Urinary bladder (tissue), 4 donors: Measurements from ENCODE around the gene METTL25B. TPM values are rescaled to one million over a fixed set of nuclear protein-coding genes. Genes with fewer than 3 reads are reported as not detected.
A peak's percentile ranks its signal among the peaks of the same experiment; 100 is the strongest.

ENCODE experiments used
- DNase-seq: peaks from one replicate; pipeline ENCODE4 v3.0.0-alpha.2; 2015; ENCODE audit errors: extremely low spot score
- H3K27ac ChIP-seq: one replicate; pipeline ENCODE4 v1.5.1; 2013; ENCODE audit warnings: low read depth, mild to moderate bottlenecking, moderate library complexity
- H3K36me3 ChIP-seq: one replicate; pipeline ENCODE4 v1.6.1; 2013; ENCODE audit warnings: mild to moderate bottlenecking, moderate library complexity; ENCODE audit not compliant: insufficient read depth
- H3K4me1 ChIP-seq: one replicate; pipeline ENCODE4 v1.6.1; 2013; ENCODE audit warnings: mild to moderate bottlenecking, moderate library complexity; ENCODE audit not compliant: insufficient read depth
- H3K4me3 ChIP-seq: one replicate; pipeline ENCODE4 v1.5.1; 2013; ENCODE audit warnings: low read depth, low read length
- WGBS: extraction: QIAGEN DNeasy Blood & Tissue Kit; methylation state at CpG from one replicate; pipeline ENCODE4 v1.1.7; 2013; 5-methylcytosine and 5-hydroxymethylcytosine counted together
- polyA plus RNA-seq: library from polyadenylated mRNA; stranded (reverse); fragments of 200-250 nt; gene quantifications from one replicate; pipeline ENCODE4 v1.2.3, GENCODE V29; 2013
- total RNA-seq: library from RNA; depleted of rRNA; stranded (reverse); fragments of >200 nt; gene quantifications from one replicate; pipeline ENCODE4 v1.2.3, GENCODE V29; 2014
- donor health status: healthy with polysubstance abuse.
- donor health status: healthy.

The METTL25B gene
- total and polyA plus RNA-seq, 2 donors = 11.4 to 32.6 TPM

- Histone ChIP-seq H3K27ac (no peak overlapping the region), H3K4me3 (peak overlapping the region; percentile 5), H3K36me3 (peaks cover 2% of the 10 kb centered on the region), H3K4me1 (peaks cover 4% of the 10 kb centered on the region)
- WGBS = 11% methylated on average over 18 of the region's 18 CpGs
- no peak for DNase-seq
Measured at GRCh38 chr1:156725683-156726280, 2.5 kb upstream of the METTL25B start.

DNA sequence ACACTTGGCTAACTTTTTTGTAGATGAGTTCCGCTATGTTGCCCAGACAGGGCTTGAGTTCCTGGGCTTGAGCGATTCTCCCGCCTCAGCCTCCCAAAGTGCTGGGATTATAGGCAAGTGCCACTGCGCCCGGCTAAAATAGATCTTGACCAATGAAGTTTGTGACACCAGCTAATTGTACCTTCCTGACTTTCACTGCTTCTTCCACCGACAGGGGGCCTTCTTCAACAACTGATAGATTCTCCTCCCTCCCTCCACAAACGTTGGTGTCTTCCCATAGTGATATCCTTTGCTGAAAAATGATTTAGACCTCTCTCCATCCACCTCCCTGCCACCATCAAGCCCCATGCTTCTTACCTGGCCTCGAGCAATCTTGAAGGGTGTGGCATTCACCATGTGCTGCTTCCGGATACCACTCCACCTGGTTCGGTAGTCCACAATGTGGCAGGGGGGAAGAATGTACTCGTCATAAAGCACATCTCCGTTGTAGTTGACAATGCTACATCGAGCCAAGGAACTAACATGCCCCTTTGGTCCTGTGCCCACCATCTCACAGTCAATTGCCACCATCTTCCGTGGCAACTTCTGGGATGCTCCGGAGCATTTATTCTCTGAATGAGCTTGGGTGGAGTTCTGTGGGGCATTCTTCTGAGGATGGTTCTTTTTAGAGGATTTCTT, 1.6 kb upstream of the METTL25B start:
- H3K27ac ChIP-seq = no peak overlapping the region
- H3K4me3 ChIP-seq = no peak overlapping the region
- peaks cover 2% of the 10 kb centered on the region for H3K36me3 ChIP-seq
- WGBS = 50% methylated on average over 15 of the region's 15 CpGs
- DNase-seq = no peak
- peaks cover 4% of the 10 kb centered on the region for H3K4me1 ChIP-seq

DNA sequence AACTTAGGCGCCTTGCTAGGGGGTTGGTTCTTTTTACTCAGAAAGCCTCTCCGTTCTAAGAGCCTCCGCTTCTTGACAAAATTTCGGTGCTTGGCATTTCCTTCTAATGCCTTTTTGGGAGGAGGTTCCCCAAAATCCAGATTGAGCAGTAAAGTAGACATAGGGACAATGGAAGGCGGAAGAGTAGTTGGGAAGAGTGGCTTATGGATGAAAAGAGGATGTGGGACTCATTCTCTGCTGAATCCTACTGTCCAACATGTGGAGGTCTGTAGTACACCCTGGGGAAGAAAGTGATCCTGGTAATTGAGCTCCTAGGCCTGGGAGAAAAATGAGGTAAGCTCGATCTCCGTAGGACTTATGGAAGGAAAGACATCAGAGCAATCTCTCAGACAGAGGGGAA, 777 bp upstream of the METTL25B start:
- H3K4me3 ChIP-seq = peak overlapping the region; percentile 59

GRCh38 chr1:156728599-156729462, 562 bp downstream of the METTL25B start, which contains the start of gene ISG20L2:
TSS of gene ISG20L2 (minus strand) at chr1:156728766. CDS start at chr1:156727652, 1,114 bp downstream.
- Histone ChIP-seq H3K4me3 (peak within 1 kb of the TSS; percentile 59), H3K27ac (peak within 1 kb of the TSS; percentile 94), H3K4me1 (peaks cover 4% of the 10 kb centered on the region), H3K36me3 (peaks cover 2% of the 10 kb centered on the region)
- peak; percentile 91 for DNase-seq
- WGBS = under 1% methylated on average over 57 of the region's 57 CpGs

More for the DNA sequence above, 777 bp upstream of the METTL25B start:
- peaks cover 4% of the 10 kb centered on the region for H3K4me1 ChIP-seq
- H3K36me3 ChIP-seq = peaks cover 2% of the 10 kb centered on the region
- no peak overlapping the region for H3K27ac ChIP-seq
- WGBS = 54% methylated on average over 7 of the region's 7 CpGs
- no peak for DNase-seq

- no peak for DNase-seq
- no peak overlapping the region for H3K4me3 ChIP-seq
- 93% methylated on average over 20 of the region's 20 CpGs for WGBS
- H3K27ac ChIP-seq = no peak overlapping the region
- no peaks in the 10 kb centered on the region for H3K4me1 ChIP-seq
- no peaks in the 10 kb centered on the region for H3K36me3 ChIP-seq
Measured at GRCh38 chr1:156733989-156734584, 5.8 kb downstream of the METTL25B start.

GRCh38 chr1:156738407-156738806, 10.1 kb downstream of the METTL25B start:
- WGBS = 89% methylated on average over 10 of the region's 10 CpGs
- Histone ChIP-seq H3K36me3 (no peaks in the 10 kb centered on the region), H3K4me1 (no peaks in the 10 kb centered on the region), H3K27ac (no peak overlapping the region), H3K4me3 (no peak overlapping the region)
- DNase-seq = no peak

GRCh38 chr1:156738916-156739315, 10.6 kb downstream of the METTL25B start:
- Histone ChIP-seq H3K4me1 (no peaks in the 10 kb centered on the region), H3K36me3 (no peaks in the 10 kb centered on the region), H3K4me3 (no peak overlapping the region), H3K27ac (no peak overlapping the region)
- WGBS = 86% methylated on average over 2 of the region's 2 CpGs
- DNase-seq = no peak

DNA sequence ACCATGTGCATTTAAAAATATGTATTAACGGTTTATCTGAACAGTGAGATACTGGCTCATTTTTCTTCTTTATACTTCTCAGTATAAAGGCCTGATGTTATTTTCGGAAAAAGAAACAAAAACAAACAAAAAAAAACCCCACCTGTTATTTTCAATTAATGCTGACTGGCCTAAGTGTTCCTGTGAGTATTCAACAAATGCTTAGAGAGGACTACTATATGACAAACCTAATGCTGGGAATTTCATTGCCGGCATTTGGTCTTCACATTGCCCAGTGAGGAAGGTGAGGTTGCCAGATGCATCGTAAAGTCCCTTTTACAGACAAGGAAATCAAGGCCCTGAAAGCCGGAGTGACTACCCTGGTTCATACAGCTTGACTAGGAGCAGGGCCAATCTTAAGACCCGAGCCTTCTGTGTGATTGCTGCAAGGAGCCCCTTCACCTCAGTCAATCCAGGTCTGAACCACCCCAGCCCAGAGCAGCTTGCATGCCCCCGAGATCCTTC, 12.0 kb downstream of the METTL25B start:
- peak overlapping the region; percentile 58 for H3K4me3 ChIP-seq
- H3K4me1 ChIP-seq = no peaks in the 10 kb centered on the region
- H3K36me3 ChIP-seq = no peaks in the 10 kb centered on the region
- no peak for DNase-seq
- 20% methylated on average over 7 of the region's 7 CpGs for WGBS
- no peak overlapping the region for H3K27ac ChIP-seq

GRCh38 chr1:156740741-156741480, 12.6 kb downstream of the METTL25B start, which contains the start of gene MRPL24:
TSS of gene MRPL24 (minus strand) at chr1:156741088. CDS start at chr1:156738704, 2,384 bp downstream.
- Histone ChIP-seq H3K4me3 (peak within 1 kb of the TSS; percentile 58), H3K27ac (peak within 1 kb of the TSS; percentile 46), H3K36me3 (no peaks in the 10 kb centered on the region), H3K4me1 (no peaks in the 10 kb centered on the region)
- DNase-seq = peak; percentile 99
- under 1% methylated on average over 38 of the region's 38 CpGs for WGBS

DNA sequence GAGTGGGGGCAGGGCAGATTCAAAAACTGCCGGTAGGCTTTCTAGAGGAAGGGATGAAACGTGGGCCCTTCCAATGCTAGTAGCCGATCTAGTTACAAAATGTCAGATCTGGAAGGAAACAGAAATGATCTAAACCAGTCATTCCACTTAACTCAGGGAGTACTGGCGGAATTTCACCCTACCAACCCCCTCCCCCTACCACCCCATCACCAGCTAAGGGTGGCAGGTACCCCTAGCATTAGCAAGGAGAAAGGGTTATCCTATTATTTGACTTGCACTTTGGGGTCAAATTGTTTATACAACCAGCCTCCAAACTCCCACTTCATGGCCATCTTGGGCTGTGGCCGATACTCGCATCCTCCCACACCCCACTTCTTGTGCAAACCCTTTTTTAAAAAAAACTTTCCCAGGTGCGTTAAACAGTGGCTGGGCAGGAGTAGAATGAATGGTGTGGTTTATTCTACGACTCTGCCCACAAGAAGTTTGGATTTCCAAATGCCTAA, 13.3 kb downstream of the METTL25B start:
- peak overlapping the region; percentile 13 for H3K4me3 ChIP-seq
- H3K36me3 ChIP-seq = no peaks in the 10 kb centered on the region
- H3K27ac ChIP-seq = peak overlapping the region; percentile 46
- no peak for DNase-seq
- 53% methylated on average over 8 of the region's 8 CpGs for WGBS
- H3K4me1 ChIP-seq = no peaks in the 10 kb centered on the region

DNA sequence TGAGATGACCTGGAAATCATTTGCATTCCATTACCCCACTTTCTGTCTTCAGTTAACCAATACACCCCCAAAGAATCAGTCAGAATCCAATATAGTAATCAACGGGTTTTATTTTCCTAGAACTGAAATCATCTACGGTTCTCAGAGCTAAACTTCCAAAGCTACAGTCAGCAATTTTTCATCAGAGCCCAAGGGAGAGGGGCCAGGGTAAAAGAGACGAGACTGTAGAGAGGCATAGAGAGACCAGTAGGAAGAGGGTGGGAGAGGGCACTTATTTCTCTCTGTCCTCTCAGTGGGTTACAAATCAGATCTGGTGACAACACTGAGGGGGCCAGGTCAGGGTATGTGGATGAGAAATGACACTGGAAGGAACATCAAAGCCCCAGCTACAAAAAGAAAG, 13.7 kb downstream of the METTL25B start:
- 81% methylated on average over 3 of the region's 3 CpGs for WGBS
- H3K27ac ChIP-seq = no peak overlapping the region
- no peak overlapping the region for H3K4me3 ChIP-seq
- DNase-seq = no peak
- H3K36me3 ChIP-seq = no peaks in the 10 kb centered on the region
- no peaks in the 10 kb centered on the region for H3K4me1 ChIP-seq

DNA sequence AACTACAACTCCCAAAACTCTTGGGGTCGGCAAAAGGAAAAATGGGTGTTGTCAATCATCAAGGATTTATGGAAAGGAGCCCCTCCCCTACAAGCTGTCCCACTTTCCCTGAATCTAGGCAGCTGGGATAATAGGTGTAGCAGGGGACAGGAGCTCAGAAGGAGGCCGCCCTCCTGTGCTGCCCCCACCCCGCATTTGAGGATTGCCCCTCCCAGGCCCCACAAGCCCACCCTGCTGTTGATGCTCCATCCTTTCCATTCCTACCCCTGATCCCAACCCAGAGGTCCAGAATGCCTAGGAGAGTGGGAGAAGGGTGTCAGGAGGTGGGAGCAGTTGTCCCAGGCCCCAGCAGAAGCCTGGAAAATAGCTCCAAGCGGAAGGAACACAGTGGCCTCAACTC, 14.5 kb downstream of the METTL25B start:
- H3K4me1 ChIP-seq = no peaks in the 10 kb centered on the region
- no peak overlapping the region for H3K4me3 ChIP-seq

More for the DNA sequence above, 14.5 kb downstream of the METTL25B start:
- H3K27ac ChIP-seq = no peak overlapping the region
- no peak for DNase-seq
- no peaks in the 10 kb centered on the region for H3K36me3 ChIP-seq
- WGBS = 89% methylated on average over 4 of the region's 4 CpGs
